ENCODE measurements around the gene PCSK1N.

Gene PCSK1N

DNA sequence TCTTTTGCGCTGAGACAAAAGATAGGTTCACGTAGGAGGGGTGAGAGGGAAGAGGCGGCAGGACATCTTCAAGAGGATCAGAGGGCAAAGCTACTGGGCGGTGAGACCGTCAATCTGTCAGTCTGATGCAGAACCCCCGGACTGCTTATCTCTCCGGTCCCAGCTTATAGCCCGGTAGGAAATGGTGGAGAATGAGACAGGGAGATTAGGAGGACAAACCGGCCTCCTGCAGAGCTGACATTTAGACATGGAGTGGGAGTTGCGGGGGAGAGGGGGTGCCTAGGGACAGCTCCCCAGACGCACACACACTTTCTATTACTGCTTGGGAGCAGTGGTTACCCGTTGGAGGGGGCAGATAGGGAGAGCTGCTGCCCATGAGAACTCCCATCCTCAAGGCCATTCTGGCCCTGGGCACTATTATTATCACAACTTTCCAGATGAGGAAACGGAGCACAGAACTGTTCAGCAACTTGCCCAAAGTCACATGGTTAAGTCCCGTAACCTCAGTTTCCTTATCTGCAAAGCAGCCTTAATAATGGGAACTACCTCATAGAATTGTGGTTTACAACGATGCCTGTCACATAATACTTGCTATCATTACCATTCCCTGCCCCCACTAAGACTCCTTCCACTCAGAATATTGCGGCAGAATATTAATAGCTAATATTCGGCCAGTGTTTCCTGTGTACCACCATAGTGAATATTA lies 34.7 kb downstream of the PCSK1N start:
- H3K9me3 ChIP-seq (ENCODE audit: insufficient read depth, low read depth, low read length), result no peaks in the 10 kb centered on the region
- H3K4me3 ChIP-seq (ENCODE audit: low read length), result peak overlapping the region; percentile 89
- H3K9ac ChIP-seq (ENCODE audit: low read depth, low read length), result peak overlapping the region; percentile 98
- H3K27me3 ChIP-seq (ENCODE audit: insufficient read depth, low read length), result no peaks in the 10 kb centered on the region
- H3K36me3 ChIP-seq (ENCODE audit: insufficient read depth, low read length), result peaks cover 21% of the 10 kb centered on the region
- WGBS, result 37% methylated on average over 15 of the region's 17 CpGs
- H3K4me1 ChIP-seq (ENCODE audit: insufficient read depth, low read length), result no peaks in the 10 kb centered on the region
- H3K27ac ChIP-seq (ENCODE audit: low read depth, low read length), result peak overlapping the region; percentile 97

DNA sequence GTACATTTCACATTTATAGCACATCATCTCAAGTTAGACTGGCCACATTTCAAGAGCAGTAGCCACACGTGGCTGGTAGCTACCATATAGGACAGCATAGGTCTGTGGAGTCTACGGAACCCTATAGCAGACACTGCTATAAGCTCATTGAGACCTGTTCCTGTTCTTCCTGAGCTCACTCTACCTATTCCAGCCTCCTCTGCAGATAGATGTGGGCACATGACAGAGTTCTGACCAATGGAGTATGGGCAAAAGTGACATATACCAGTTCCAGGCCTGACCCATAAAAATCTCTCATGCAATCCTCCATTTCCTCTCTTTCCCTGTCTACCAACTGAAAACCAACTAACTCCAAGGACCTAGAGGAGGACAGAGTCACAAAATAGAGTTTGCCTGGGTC lies 37.1 kb downstream of the PCSK1N start:
- Histone ChIP-seq H3K4me1 (ENCODE audit: insufficient read depth, low read length) (no peaks in the 10 kb centered on the region), H3K4me3 (ENCODE audit: low read length) (no peak overlapping the region), H3K36me3 (ENCODE audit: insufficient read depth, low read length) (0 out of 2 replicates have a peak, but pooled peaks cover 2% of the 10 kb centered on the region), H3K9me3 (ENCODE audit: insufficient read depth, low read depth, low read length) (no peaks in the 10 kb centered on the region), H3K27ac (ENCODE audit: low read depth, low read length) (no peak overlapping the region), H3K9ac (ENCODE audit: low read depth, low read length) (no peak overlapping the region), H3K27me3 (ENCODE audit: insufficient read depth, low read length) (no peaks in the 10 kb centered on the region)
- 96% methylated on average over 2 of the region's 2 CpGs for WGBS

DNA sequence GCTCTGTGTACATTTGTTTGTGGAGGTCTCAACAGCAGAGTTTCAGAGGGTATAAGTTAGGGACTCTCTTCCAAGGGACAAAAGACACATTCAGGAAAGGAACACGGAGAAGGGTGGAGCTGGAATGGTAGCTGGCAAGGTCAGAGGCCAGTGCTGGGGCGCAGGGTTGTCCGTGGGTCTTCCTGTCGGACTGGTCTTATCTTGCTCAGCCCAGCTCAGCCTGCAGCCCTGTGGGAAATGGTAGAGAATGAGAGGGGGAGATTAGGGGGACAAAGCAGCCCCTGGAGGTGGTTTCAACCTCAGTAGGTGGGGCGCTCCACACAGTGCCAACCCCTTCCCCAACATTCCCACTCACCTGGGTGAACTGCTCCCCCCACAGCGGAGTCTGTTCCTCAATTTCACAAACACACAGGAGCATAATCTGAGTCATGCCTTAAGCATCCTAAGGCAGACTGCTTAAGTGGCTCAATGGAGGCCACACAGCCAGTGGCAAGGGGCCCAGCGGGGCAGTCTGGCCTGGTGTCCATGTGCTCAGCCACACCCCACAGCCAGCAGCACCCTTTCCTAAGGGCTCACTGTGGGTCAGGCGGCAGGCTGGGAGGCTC lies 40.4 kb downstream of the PCSK1N start:
- 81% methylated on average over 7 of the region's 8 CpGs for WGBS
- no peak overlapping the region for H3K9ac ChIP-seq (ENCODE audit: low read depth, low read length)
- H3K27me3 ChIP-seq (ENCODE audit: insufficient read depth, low read length), result no peaks in the 10 kb centered on the region
- H3K36me3 ChIP-seq (ENCODE audit: insufficient read depth, low read length), result no peaks in the 10 kb centered on the region
- no peaks in the 10 kb centered on the region for H3K4me1 ChIP-seq (ENCODE audit: insufficient read depth, low read length)
- no peak overlapping the region for H3K4me3 ChIP-seq (ENCODE audit: low read length)
- no peak overlapping the region for H3K27ac ChIP-seq (ENCODE audit: low read depth, low read length)
- no peaks in the 10 kb centered on the region for H3K9me3 ChIP-seq (ENCODE audit: insufficient read depth, low read depth, low read length)

DNA sequence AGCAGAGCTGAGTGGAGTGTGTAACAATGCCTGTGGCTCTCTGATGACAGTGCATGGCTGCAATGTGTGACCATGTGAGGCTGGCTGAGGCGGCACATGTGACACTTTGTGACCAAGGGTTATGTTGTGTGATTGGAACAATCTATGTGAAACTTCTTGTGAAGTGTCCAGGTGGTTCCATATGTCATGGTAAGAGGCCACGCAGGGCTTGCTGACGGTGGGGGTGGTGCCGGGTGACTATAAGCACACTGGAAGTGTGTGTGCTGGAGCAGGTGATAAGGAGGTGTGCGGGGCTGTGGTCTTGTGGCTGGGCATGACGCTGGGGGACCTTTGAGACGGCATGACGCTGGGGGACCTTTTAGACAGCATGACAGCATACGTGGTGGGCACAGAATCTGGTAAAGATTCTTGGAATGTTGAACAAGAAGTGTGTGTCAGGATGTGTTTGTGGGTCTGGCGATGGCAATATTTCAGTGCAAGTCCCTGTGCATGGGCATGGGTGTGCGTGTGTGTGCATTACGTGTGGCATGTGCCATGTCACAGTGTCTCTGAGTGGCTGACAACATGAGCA lies 41.0 kb downstream of the PCSK1N start:
- H3K9ac ChIP-seq (ENCODE audit: low read depth, low read length), result no peak overlapping the region
- 91% methylated on average over 12 of the region's 12 CpGs for WGBS

DNA sequence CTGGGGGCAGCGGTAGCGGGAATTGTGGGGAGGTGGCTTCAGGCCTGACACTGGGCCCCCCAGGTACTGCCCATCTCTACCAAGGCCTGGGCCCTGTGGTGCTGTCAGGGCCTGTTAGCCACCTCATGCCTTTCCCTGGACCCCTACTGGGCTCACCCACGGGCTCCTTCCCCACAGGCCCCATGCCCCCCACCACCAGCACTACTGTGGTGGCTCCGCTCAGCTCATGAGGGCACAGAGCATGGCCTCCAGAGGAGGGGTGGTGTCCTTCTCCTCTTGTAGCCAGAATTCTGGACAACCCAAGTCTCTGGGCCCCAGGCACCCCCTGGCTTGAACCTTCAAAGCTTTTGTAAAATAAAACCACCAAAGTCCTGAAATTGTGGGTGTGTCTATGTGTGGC lies 41.5 kb downstream of the PCSK1N start:
- Histone ChIP-seq H3K27ac (ENCODE audit: low read depth, low read length) (no peak overlapping the region), H3K27me3 (ENCODE audit: insufficient read depth, low read length) (no peaks in the 10 kb centered on the region), H3K4me3 (ENCODE audit: low read length) (no peak overlapping the region), H3K9ac (ENCODE audit: low read depth, low read length) (no peak overlapping the region), H3K9me3 (ENCODE audit: insufficient read depth, low read depth, low read length) (no peaks in the 10 kb centered on the region), H3K36me3 (ENCODE audit: insufficient read depth, low read length) (no peaks in the 10 kb centered on the region), H3K4me1 (ENCODE audit: insufficient read depth, low read length) (no peaks in the 10 kb centered on the region)
- WGBS, result 84% methylated on average over 4 of the region's 4 CpGs

More for the DNA sequence above, 41.0 kb downstream of the PCSK1N start:
- no peaks in the 10 kb centered on the region for H3K9me3 ChIP-seq (ENCODE audit: insufficient read depth, low read depth, low read length)
- no peaks in the 10 kb centered on the region for H3K27me3 ChIP-seq (ENCODE audit: insufficient read depth, low read length)
- H3K27ac ChIP-seq (ENCODE audit: low read depth, low read length), result no peak overlapping the region
- no peaks in the 10 kb centered on the region for H3K36me3 ChIP-seq (ENCODE audit: insufficient read depth, low read length)
- H3K4me1 ChIP-seq (ENCODE audit: insufficient read depth, low read length), result no peaks in the 10 kb centered on the region
- H3K4me3 ChIP-seq (ENCODE audit: low read length), result no peak overlapping the region

DNA sequence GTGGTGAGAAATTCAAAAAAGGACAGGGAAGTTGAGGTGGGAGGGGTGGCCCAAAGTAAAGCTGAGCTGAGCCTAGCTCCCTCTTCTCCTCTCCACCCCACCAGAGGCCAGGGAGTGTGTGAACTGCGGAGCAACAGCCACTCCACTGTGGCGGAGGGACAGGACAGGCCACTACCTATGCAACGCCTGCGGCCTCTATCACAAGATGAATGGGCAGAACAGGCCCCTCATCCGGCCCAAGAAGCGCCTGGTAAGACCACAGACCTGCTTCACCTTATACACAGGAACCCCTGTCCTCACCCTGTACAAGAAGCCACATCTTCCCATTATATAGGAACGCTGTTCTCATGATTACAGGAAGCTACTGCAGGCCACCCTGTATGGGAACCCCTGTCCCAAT lies 43.2 kb downstream of the PCSK1N start:
- H3K4me3 ChIP-seq (ENCODE audit: low read length), result no peak overlapping the region
- WGBS, result 93% methylated on average over 7 of the region's 7 CpGs
- H3K36me3 ChIP-seq (ENCODE audit: insufficient read depth, low read length), result no peaks in the 10 kb centered on the region
- H3K27me3 ChIP-seq (ENCODE audit: insufficient read depth, low read length), result no peaks in the 10 kb centered on the region
- no peaks in the 10 kb centered on the region for H3K4me1 ChIP-seq (ENCODE audit: insufficient read depth, low read length)
- no peak overlapping the region for H3K27ac ChIP-seq (ENCODE audit: low read depth, low read length)
- no peak overlapping the region for H3K9ac ChIP-seq (ENCODE audit: low read depth, low read length)
- no peaks in the 10 kb centered on the region for H3K9me3 ChIP-seq (ENCODE audit: insufficient read depth, low read depth, low read length)

DNA sequence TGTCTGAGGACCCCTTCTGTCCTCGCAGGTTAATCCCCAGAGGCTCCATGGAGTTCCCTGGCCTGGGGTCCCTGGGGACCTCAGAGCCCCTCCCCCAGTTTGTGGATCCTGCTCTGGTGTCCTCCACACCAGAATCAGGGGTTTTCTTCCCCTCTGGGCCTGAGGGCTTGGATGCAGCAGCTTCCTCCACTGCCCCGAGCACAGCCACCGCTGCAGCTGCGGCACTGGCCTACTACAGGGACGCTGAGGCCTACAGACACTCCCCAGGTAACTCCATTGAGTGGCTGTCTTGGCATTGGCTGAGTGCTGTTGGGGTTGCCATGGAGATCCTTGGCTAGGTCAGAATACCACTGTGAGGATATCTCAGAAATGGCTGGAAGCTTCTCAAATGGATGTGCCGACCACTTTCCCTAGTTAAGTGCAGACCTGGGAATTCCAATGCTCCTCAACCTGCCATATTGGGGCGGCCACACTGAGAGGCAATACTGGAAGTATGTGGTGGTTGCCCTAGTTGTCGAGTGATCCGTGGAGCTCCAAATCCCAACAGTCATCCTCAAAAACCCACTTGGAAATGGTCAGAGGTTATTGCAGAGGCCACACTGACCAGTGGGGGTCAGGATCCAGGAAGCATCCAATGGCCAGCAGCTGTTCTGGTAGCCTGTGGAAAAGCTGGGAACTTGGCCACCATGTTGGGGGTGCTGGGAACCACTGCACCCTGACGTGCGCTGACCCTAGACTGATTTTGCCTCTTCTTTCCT lies 44.2 kb downstream of the PCSK1N start:
- no peaks in the 10 kb centered on the region for H3K9me3 ChIP-seq (ENCODE audit: insufficient read depth, low read depth, low read length)
- no peak overlapping the region for H3K27ac ChIP-seq (ENCODE audit: low read depth, low read length)
- no peaks in the 10 kb centered on the region for H3K27me3 ChIP-seq (ENCODE audit: insufficient read depth, low read length)
- 92% methylated on average over 11 of the region's 11 CpGs for WGBS
- H3K4me3 ChIP-seq (ENCODE audit: low read length), result no peak overlapping the region
- no peaks in the 10 kb centered on the region for H3K4me1 ChIP-seq (ENCODE audit: insufficient read depth, low read length)
- H3K36me3 ChIP-seq (ENCODE audit: insufficient read depth, low read length), result no peaks in the 10 kb centered on the region
- H3K9ac ChIP-seq (ENCODE audit: low read depth, low read length), result no peak overlapping the region

DNA sequence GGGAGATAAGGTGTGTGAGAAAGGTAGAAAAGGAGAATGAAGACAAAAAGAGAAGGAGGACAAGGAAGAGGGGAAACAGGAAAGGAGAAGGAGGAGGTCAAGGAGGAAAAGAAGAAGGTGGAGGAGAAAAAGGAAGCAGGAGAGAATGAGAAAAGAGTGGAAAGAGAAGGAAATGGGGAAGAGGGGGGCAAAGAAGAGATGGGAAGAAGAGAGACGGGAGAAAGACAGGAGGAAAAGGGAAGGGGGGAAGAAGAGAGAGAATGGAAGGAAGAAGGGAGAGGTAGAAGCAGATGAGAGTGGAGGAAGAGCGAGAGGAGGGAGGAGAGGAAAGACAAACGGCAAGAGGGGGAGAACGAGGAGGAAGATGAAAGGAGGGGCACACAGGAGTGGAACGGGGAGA lies 44.9 kb downstream of the PCSK1N start:
- no peaks in the 10 kb centered on the region for H3K9me3 ChIP-seq (ENCODE audit: insufficient read depth, low read depth, low read length)
- no peak overlapping the region for H3K4me3 ChIP-seq (ENCODE audit: low read length)
- no peaks in the 10 kb centered on the region for H3K4me1 ChIP-seq (ENCODE audit: insufficient read depth, low read length)
- H3K27ac ChIP-seq (ENCODE audit: low read depth, low read length), result no peak overlapping the region
- H3K27me3 ChIP-seq (ENCODE audit: insufficient read depth, low read length), result no peaks in the 10 kb centered on the region
- H3K36me3 ChIP-seq (ENCODE audit: insufficient read depth, low read length), result no peaks in the 10 kb centered on the region
- 78% methylated on average over 5 of the region's 5 CpGs for WGBS
- no peak overlapping the region for H3K9ac ChIP-seq (ENCODE audit: low read depth, low read length)

DNA sequence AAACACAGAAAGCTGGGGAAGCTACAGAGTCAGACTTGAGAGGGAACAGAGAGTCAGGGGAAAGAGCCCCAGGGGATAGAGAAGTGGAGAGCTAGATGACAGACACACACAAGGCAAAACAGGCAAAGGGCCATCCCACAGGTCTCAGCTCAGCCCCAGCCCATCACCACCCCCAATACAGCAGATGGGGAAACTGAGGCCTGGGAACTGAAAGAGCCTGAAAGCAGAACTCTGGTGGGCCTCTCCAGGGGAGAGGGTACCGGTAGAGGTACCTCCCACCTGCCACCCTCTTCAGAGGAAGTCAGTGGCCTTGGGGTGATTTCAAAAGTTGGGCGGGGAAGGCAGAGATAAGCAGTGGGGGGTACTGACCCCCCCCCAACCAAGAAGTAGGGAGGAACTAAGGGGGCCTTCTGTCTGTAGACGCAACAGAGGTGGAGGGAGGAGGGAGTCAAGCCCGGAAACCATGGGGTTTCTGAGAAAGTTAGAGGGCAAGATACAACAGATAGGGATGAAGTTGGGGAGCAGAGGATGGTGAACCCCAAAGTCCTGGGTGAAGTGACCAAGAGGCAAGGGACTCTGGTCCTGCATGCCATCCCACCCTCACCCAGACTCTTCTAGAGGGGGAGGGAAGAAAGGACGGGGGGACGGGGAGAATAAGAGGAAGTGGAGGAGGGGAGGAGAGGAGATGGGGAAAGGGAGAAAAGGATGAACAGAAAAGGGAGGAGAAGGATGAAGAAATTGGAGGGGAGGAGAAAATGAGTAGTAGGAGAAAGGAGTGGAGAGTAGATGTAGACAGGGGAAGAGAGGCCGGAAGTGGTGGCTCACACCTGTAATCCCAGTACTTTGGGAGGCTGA lies 45.8 kb downstream of the PCSK1N start:
- H3K4me1 ChIP-seq (ENCODE audit: insufficient read depth, low read length), result no peaks in the 10 kb centered on the region
- WGBS, result 86% methylated on average over 5 of the region's 7 CpGs
- H3K27ac ChIP-seq (ENCODE audit: low read depth, low read length), result no peak overlapping the region

DNA sequence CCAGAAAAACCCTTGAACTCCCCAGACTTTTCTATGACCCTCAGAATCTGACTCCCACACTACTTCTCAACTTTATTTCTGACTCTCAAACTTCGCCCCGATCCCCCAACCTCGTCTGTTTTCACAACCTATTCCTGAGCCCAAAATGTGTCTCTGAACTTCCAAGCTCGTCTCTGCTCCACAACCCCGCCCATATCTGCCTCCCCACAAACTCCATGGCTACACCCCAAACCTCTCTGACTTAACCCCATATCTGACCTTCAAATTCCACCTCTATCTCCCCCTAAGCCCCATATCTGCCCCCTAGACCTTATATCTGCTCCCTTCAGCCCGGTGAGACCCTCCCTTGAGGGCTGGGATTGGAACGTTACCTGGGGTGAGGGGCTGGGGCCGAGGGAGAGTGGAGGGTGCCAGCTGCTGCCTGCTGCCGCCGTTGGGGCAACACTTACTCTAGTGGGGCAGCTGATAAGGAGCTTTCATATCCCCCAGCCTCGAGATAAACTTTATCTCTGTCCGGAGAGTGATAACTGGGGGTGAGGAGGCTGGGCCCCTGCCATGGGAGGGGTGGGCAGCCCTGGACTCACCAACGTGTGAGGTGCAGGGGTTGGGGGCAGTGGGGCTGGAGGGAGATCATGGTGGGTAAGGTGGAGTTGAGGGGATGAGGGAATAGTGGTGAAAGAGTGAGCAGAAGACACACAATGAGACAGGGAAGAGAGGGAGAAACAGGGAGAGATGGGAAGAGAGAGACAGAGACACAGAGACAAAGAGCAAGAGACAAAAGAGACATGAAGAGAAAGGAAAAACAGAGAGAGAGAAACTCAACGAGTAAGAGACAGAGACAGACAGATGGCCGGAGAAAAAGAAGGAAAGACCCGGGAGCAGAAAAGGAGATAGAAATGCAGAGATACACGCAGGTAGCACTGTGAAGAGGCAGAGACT lies 47.6 kb downstream of the PCSK1N start:
- Histone ChIP-seq H3K9me3 (ENCODE audit: insufficient read depth, low read depth, low read length) (no peaks in the 10 kb centered on the region), H3K4me3 (ENCODE audit: low read length) (no peak overlapping the region), H3K27me3 (ENCODE audit: insufficient read depth, low read length) (no peaks in the 10 kb centered on the region), H3K4me1 (ENCODE audit: insufficient read depth, low read length) (no peaks in the 10 kb centered on the region), H3K9ac (ENCODE audit: low read depth, low read length) (no peak overlapping the region), H3K27ac (ENCODE audit: low read depth, low read length) (no peak overlapping the region), H3K36me3 (ENCODE audit: insufficient read depth, low read length) (no peaks in the 10 kb centered on the region)
- WGBS, result 77% methylated on average over 17 of the region's 17 CpGs

More for the DNA sequence above, 45.8 kb downstream of the PCSK1N start:
- no peak overlapping the region for H3K4me3 ChIP-seq (ENCODE audit: low read length)
- no peaks in the 10 kb centered on the region for H3K36me3 ChIP-seq (ENCODE audit: insufficient read depth, low read length)
- no peaks in the 10 kb centered on the region for H3K9me3 ChIP-seq (ENCODE audit: insufficient read depth, low read depth, low read length)
- H3K27me3 ChIP-seq (ENCODE audit: insufficient read depth, low read length), result no peaks in the 10 kb centered on the region
- no peak overlapping the region for H3K9ac ChIP-seq (ENCODE audit: low read depth, low read length)
